RWPE2 (cell line): ENCODE results near the gene IRX5.

Experiments used
- ATAC-seq: fragments of 200-7000 bp; cut with Tn5 transposase; 3 replicates; pipeline ENCODE4 v1.9.1; 2021; ENCODE audit warnings: low read depth
- DNase-seq: peaks from one replicate; pipeline ENCODE4 v3.0.0-alpha.2; 2020; ENCODE audit warnings: low spot score
- H3K27ac ChIP-seq: fragments of 450-650 bp; 2 replicates; pipeline ENCODE4 v1.5.1; 2017; ENCODE audit warnings: mild to moderate bottlenecking; ENCODE audit not compliant: poor library complexity, severe bottlenecking
- H3K27me3 ChIP-seq: fragments of 250-450 bp; sonication (Bioruptor Pico); 2 replicates; pipeline ENCODE4 v1.5.1; 2021; ENCODE audit warnings: mild to moderate bottlenecking, moderate library complexity; ENCODE audit not compliant: insufficient read depth, poor library complexity, severe bottlenecking
- H3K36me3 ChIP-seq: fragments of 250-450 bp; sonication (Bioruptor Pico); 2 replicates; pipeline ENCODE4 v1.5.1; 2020; ENCODE audit warnings: low read depth, mild to moderate bottlenecking, moderate library complexity
- H3K4me1 ChIP-seq: fragments of 250-450 bp; sonication (Bioruptor Pico); 2 replicates; pipeline ENCODE4 v1.5.1; 2021; ENCODE audit warnings: mild to moderate bottlenecking, moderate library complexity; ENCODE audit not compliant: insufficient read depth, poor library complexity, severe bottlenecking
- H3K4me3 ChIP-seq: fragments of 250-450 bp; sonication (Bioruptor Pico); 2 replicates; pipeline ENCODE4 v1.5.1; 2021; ENCODE audit warnings: mild to moderate bottlenecking, moderate library complexity; ENCODE audit not compliant: severe bottlenecking
- H3K9me3 ChIP-seq: fragments of 250-450 bp; sonication (Bioruptor Pico); 2 replicates; pipeline ENCODE4 v1.5.1; 2021; ENCODE audit warnings: mild to moderate bottlenecking, moderate library complexity; ENCODE audit not compliant: severe bottlenecking
- CTCF ChIP-seq: fragments of 450-650 bp; IDR thresholded peaks from one replicate; pipeline ENCODE4 v1.5.1; 2017; ENCODE audit warnings: mild to moderate bottlenecking, moderate library complexity; ENCODE audit not compliant: poor library complexity, severe bottlenecking

IRX5 gene

GRCh38 chr16:54911079-54911478 lies 19.6 kb upstream of the IRX5 start:
- Histone ChIP-seq H3K4me1 (no peaks in the 10 kb centered on the region), H3K4me3 (no peak overlapping the region), H3K36me3 (no peaks in the 10 kb centered on the region), H3K9me3 (no peaks in the 10 kb centered on the region), H3K27me3 (no peaks in the 10 kb centered on the region), H3K27ac (no peak overlapping the region)
- no peak for TF ChIP-seq CTCF
- DNase-seq, result no peak
- no peak for ATAC-seq

GRCh38 chr16:54912720-54913119 lies 17.9 kb upstream of the IRX5 start:
- no peak for ATAC-seq
- no peak overlapping the region for H3K27ac ChIP-seq
- no peak for TF ChIP-seq CTCF
- no peaks in the 10 kb centered on the region for H3K4me1 ChIP-seq
- H3K27me3 ChIP-seq, result no peaks in the 10 kb centered on the region
- H3K36me3 ChIP-seq, result no peaks in the 10 kb centered on the region
- H3K4me3 ChIP-seq, result no peak overlapping the region
- no peak for DNase-seq
- no peaks in the 10 kb centered on the region for H3K9me3 ChIP-seq

GRCh38 chr16:54921206-54921824 lies 9.3 kb upstream of the IRX5 start:
- peaks cover 3% of the 10 kb centered on the region; the same call in 1 of the 2 replicates for H3K36me3 ChIP-seq
- no peak for TF ChIP-seq CTCF
- DNase-seq, result no peak
- no peaks in the 10 kb centered on the region for H3K9me3 ChIP-seq
- no peak overlapping the region for H3K4me3 ChIP-seq
- no peak overlapping the region for H3K27ac ChIP-seq
- peaks cover 17% of the 10 kb centered on the region for H3K27me3 ChIP-seq
- ATAC-seq, result no peak
- H3K4me1 ChIP-seq, result peaks cover 2% of the 10 kb centered on the region

DNA sequence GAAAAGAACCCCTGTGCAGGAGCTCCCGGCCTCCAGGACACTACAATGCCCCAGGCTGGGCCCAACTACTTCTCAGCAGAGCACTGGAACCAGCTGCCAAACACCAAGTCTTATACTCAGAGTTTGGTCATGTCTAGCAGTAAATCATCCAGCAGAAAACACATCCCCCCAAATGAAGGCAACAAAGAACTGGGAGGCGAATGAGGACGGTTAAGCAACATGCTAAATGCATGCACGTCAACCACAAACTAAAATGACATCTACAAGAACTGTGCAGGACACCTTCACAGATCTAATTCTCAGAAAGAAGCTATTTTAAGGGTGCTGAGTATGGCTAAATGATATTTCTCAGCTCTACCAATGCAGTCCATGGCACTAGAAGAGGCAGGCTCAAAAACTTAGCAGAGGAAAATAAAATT lies 7.6 kb upstream of the IRX5 start:
- Histone ChIP-seq H3K36me3 (peaks cover 3% of the 10 kb centered on the region; the same call in 1 of the 2 replicates), H3K27ac (no peak overlapping the region), H3K4me1 (peaks cover 2% of the 10 kb centered on the region), H3K4me3 (no peak overlapping the region), H3K9me3 (no peaks in the 10 kb centered on the region), H3K27me3 (peaks cover 35% of the 10 kb centered on the region)
- DNase-seq (no peak), ATAC-seq (no peak)
- no peak for TF ChIP-seq CTCF

- Histone ChIP-seq H3K36me3 (no peaks in the 10 kb centered on the region), H3K4me1 (peaks cover 2% of the 10 kb centered on the region), H3K27ac (no peak overlapping the region), H3K4me3 (no peak overlapping the region), H3K27me3 (peaks cover 35% of the 10 kb centered on the region), H3K9me3 (no peaks in the 10 kb centered on the region)
- DNase-seq, result no peak
- TF ChIP-seq CTCF, result no peak
- no peak for ATAC-seq
Measured at GRCh38 chr16:54923988-54924387, 6.7 kb upstream of the IRX5 start.
